ENCODE data around the gene TMEM101.
"Not testable (repeated sequence)": the region's sequence is repeated elsewhere in the genome, so short reads cannot be mapped to it uniquely, and the experiment has no call there.

Gene TMEM101

DNA sequence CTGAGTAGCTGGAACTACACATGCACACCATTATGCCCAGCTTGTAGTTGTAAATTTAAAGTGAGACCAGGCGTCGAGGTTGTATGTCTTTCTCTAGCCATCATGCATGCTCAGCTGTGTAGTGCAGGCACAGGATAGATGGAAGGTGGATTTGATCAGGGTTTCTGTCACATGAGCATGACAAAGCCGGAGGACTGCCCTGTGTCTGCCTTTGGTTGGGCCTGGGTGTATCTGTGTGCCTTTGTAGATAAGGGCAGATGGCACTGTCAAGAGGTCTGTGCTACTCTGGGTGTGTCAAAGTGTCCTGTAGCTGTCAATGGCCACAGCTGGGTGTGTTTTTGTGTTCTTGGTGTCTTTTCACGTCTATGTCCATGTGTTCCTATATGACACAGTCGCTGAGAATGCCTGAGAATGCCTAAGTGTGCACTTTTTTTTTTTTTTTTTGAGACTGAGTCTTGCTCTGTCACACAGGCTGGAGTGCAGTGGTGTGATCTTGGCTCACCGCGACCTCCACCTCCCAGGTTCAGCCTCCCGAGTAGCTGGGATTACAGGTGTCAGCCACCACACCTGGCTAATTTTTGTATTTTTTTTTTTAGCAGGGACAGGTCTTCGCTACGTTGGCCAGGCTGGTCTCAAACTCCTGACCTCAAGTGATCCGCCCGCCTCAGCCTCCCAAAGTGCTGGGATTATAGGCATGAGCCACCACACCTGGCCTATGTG lies 14.5 kb downstream of the TMEM101 start:
- no peak for DNase-seq (ENCODE audit: low read depth)

DNA sequence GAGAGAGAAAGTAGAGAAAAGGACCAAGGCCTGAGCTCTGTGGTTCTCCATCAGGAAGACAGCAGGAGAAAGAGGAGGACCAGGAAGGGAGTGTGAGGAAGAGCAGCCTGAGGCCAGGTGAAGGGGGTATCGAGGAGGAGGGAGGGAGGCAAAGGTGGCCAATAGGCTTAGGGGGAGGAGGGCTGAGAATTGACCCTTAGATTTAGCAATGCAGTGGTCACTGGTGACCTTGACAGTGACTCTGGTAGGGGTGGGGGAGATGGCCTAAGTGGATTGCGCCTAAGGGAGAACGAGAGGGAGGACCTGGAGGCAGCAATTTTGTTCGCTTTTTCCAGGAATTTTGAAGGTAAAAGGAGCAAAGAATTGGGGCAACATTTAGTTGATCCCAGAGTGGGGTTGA lies 15.7 kb downstream of the TMEM101 start:
- no peak for DNase-seq (ENCODE audit: low read depth)

DNA sequence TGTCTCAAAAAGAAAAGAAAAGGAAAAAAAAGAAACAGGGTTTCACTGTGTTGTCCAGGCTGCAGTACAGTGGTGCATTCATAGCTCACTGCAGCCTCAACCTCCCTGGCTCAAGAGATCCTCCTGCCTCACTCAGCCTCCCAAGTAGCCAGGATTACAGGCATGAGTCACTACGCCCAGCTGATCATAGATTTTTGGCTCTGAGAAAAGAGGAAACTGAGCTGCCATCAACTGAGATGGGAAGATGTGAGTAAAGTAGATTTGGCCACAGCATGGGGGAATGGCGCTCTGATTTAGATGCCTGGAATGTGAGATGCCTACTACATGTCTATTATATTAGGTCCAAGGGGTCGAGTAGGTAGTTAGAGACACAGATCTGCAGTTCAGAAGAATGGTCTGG lies 16.2 kb downstream of the TMEM101 start:
- DNase-seq (ENCODE audit: low read depth), result no peak

DNA sequence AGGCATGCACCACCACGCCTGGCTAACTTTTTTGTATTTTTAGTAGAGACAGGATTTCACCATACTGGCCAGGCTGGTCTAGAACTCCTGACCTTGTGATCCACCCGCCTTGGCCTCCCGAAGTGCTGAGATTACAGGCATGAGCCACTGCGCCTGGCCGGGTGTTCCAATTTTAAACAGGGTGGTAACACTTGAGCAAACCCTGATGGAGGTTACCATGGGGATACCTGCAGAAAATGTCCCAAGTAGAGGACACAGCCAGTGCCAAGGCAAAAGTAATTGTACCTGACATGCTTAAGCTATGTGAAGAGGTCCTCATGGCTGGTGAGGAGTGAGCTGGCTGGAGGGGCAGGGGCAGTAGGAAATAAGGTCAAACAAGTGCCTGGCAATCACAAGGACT lies 17.6 kb downstream of the TMEM101 start:
- DNase-seq (ENCODE audit: low read depth), result not testable (repeated sequence)

DNA sequence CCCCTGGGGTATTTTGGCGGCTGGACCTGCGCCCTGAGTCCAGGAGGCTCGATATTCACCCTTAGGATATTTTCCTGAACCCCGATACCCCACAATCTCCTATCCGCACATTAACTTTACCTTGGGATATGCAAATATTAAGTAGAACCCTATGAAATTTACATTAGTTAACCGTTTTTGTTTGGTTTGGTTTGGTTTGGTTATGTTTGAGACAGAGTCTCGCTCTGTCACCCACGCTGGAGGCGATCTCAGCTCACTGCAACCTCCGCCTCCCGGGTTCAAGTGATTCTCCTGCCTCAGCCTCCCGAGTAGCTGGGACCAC lies 19.7 kb downstream of the TMEM101 start:
- DNase-seq (ENCODE audit: low read depth), result no peak

DNA sequence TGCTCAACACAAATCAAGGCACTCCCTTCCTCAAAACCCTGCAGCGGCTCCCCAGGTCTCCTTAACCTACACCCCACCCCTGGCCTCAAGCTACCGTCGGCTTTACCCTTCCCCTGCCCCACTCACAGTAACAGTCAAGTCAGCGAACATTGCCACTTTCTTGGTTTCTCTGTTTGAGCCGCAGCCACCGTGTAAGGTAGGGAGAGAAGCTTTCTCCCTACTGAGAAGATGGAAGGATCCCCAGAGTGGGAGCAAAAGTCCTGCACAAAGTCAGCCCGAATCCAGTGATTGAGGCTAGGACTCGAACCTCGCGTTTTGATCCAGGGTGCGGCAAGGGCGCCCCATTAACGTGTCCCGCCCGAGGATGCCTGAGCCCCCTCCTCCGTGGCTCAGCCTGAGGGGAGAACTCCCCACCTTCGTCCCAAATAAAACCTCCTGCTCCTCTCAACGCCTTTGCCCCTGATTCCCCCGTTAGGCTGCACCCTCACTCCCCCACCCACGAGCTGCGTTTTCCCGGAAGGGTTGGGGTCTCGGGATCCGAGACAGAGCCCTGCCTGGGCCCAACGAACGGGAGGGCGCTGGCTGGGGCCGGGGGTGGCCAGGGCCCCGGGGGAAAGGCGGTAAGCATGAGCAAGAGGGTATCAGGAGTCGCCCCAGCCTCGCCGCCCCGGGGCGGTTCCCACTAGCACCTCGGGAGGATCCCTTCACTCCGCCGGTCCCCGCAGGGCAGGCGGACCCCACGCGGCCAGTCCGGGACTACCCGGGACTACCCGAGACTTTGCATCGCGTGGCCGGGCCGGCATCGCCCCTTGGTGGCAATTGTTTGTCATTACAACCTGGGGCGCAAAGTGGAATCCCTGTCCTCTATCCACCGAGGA lies 20.3 kb downstream of the TMEM101 start:
- DNase-seq (ENCODE audit: low read depth), result no peak

DNA sequence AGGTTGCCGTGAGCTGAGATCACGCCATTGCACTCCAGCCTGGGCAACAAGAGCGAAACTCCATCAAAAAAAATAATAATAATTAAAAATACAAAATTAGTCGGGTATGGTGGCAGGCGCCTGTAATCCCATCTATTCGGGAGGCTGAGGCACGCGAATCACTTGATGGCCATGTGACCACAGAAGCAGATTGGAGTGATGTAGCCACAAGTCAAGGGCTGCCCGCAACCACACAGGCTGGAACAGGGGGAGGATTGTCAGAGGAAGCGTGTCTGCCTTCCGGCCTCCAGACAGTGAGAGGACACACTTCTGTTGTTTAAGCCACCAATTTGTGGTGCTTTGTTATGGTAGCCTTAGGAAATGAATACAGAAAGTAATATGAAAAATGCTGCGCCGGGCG lies 22.1 kb downstream of the TMEM101 start:
- no peak for DNase-seq (ENCODE audit: low read depth)

DNA sequence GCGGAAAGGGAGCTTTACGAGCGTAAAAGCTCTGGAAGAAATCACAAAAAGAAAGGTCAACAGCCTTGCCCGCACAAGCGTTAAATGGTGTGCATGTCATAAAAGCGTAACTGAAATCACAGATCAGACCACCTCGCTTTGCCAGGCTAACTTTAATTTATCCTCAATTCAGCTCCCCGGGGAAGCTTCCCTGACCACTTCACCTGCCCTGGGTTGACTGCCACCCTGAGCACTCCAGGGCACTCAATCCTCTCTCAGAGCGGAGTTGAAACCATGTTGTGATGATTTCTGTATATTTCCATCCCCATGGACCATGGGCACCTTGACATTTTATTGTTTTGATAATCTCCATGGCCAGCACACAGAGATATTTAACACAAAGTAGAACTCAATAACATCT lies 26.5 kb downstream of the TMEM101 start:
- DNase-seq (ENCODE audit: low read depth), result no peak

DNA sequence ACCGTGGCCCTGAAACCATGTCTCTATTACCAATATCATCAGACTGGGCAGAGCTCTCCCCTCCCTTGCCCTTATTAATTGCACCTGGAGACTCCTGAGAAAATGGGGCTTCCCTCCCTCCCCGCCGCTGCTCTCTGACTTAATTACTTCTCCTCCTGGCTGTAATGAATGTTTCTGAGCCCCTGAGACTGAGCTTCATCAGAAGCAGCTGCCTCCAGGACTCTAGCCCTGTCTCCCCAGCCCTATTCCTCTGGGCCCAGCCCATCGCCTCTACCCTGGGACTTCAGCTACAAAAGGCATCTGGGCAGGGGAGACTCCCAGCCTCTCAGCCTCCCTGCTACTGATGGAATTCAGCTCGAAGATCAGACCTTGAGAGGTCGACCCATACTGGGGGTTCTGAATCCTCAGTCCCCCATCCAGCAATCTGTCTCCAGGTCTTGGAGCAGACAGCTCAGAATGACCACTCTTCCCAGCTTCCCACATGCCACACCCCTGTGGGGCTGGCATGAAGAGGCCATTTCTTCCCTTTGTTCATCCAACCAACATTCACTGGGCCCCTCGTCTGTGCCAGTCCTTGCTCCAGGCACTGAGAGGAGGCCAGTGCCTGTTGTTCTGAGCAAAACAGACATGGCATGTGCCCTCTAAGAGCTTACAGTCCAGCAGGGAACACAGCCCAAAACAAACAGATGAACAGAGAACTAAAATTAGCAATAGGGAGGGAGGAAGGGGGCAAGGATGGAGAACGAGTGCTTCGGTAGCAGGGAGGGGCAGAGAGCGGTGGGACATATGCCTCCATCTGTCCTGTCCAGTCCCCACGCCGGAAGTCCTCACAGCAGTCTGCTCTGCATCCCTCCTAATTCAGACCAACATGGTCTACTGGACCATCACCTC lies 27.4 kb downstream of the TMEM101 start:
- no peak for DNase-seq (ENCODE audit: low read depth)

DNA sequence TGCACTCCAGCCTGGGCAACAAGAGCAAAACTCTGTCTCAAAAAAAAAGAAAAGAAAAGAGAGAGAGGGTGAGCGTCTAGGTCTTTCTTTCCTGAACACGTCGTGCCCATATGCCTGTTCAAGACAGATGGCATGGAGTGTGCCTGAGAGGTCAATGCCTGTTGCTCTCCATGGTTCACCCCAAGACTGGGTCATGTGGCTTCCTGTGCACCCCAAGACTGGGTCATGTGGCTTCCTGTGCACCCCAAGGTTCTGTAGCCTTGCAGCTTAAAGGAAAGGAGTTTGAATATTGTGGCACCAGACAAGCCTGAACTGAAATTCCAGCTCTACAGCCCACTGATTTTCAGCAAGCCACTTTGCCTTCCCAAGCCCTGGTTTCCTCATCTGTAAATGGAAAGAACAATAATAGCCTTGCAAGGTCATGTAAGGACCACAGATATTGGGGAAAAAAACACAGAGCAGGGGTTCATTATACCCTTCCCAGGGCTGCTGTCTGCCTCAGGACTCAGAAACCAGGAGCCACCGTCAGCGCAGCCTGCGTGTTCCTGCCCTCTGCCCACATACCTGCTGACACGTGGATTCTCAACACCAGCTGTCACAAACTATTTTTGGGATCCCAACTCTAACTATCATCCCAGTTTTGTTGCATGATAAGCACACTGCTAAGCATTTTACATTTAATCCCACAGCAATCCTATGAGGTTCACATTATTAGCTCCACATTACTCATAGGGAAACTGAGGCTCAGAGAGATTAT lies 28.4 kb downstream of the TMEM101 start:
- no peak for DNase-seq (ENCODE audit: low read depth)

DNA sequence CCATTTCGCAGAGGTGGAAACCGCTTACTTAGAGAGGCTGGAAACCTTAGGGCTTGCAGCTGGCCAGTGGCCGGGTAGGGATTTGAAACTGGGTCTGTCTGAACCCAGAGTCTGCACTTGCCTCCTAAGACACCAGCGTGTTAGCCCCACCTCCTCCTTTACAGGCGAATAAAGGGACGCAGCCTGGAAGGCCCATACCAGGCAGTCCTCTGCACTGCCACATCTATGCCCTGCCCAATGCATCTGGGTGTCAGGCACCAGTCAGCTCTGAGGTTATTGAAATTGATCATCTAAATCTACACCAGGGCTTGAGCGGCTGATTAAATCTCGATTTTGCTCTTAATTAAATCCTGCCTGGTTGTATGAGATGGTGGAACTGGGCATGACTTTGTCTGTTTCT lies 30.2 kb downstream of the TMEM101 start:
- DNase-seq (ENCODE audit: low read depth), result no peak

DNA sequence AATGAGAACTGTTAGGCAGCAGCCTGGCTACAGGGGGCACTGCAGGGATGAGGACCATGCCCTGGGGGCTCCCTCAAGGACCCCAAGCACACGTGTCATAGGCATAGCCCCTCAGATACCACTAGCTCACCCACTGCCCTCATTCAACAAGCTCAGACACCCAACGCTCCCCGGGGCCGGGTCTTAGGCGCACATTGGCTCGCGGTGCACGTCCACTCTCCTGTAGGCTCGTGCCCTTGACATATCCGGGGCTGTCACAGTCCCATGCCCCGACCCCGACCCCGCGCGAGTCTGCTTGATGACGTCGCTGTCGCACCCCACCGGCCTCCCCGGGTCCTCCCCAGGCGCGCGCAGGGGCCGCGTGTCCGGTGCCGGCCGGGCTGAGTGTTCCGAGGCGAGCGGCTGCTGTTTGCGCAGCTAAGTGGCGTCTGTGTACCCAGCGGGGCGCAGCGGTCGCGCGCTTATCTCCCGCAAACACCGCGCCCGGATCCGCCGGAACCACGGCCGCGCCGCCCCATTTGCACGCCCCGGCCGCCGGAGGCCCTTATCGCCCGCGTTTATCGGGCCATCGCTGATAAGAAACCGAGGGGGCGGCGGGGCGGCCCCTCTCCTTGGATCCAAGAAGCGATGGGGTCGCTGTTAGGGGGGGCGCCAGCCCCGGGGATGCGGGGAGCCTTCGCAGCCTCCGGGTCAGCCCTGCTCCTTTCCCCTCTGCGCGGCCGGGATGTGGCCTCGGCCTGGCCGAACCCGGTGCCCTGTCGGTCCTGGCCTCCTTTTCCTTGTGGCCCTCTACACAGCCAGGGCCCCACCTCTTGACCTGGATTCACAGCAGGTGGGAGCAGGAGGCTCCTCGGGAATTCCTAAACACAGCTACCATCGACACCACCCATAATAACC lies 31.0 kb downstream of the TMEM101 start:
- no peak for DNase-seq (ENCODE audit: low read depth)

DNA sequence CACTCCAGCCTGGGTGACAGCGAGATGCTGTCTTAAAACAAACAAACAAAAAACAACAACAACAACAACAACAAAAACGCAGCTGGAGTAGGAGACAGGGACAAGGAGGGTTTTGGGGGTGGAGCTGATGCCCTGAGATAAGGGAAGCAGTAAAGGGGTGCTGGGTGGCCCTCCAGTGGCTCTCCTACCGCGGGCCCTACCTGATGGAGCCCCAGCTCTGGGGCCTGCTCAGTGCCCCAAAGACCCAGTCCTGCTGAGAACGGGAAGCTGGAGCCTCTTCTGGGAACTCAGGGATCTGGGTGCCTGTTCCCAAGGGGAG lies 31.6 kb downstream of the TMEM101 start:
- DNase-seq (ENCODE audit: low read depth), result no peak

DNA sequence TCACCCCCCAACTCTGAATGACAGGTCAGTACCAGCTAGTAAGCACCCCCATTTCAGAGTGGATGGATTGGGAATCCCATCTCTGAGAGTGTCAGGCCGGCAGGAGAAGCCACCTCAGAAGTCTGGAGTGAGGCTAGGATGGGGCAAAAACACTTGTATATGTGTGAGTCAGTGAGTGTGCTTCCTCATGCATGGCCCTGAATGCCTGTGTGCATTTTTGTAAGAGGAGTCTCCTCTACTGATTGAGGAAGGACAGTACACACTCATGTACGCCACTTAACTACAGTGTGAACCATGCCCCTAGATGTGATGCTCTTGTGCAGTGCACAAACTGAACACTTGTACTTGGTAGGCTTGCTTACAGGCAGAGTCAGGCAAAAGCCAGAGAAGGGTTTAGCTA lies 32.6 kb downstream of the TMEM101 start:
- no peak for DNase-seq (ENCODE audit: low read depth)

DNA sequence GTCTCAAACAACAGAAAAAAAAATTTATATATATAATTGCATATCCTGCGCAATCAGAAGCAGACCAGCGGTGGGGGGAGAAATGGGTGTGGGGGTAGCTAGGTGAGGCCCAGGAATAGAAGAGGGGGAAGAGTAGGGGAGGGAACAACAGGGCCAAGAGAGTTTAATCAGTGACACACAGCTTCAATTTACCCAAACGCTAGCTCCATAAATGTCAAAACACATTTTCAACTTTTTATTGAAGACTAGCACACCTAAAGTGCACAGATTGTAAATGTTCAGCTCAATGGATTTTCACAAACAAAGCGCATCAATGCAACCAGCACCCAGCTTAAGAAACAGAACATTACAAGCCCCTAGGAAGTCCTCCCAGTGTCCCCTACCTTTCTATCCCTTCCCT lies 35.1 kb downstream of the TMEM101 start:
- DNase-seq (ENCODE audit: low read depth), result no peak

DNA sequence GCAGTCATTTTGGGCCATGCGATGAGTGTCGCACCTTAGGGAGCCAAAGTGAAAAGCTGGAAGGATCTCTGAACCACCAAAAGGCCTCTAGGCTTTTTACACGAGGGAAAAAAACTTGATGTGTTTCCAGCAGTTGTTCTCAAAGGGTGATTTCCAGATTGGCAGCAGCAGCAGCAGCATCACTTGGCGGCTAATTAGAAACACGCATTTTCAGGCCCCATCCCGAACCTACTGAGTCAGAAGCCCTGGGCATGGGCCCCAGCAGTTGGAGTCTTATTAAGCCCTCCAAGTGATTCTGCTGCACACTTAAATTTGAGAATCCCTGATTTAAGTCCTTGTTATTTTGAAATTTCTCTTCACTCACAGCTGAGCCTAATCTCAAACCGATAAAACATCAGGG lies 35.8 kb downstream of the TMEM101 start:
- DNase-seq (ENCODE audit: low read depth), result no peak

DNA sequence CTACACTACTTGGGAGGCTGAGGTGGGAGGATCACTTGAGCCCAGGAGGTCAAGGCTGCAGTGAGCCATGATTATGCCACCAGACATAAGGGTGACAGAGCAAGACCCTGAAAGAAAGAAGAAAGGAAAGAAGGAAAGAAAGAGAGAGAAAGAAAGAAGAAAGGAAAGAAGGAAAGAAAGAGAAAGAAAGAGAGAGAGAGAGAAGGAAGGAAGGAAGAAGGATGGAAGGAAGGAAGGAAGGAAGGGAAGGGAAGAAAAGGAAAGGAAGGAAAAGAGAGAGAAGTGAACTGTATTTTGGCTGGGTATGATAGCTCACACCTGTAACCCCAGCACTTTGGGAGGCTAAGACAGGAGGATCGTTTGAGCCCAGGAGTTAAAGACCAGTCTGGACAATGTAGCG lies 36.7 kb downstream of the TMEM101 start:
- no peak for DNase-seq (ENCODE audit: low read depth)

DNA sequence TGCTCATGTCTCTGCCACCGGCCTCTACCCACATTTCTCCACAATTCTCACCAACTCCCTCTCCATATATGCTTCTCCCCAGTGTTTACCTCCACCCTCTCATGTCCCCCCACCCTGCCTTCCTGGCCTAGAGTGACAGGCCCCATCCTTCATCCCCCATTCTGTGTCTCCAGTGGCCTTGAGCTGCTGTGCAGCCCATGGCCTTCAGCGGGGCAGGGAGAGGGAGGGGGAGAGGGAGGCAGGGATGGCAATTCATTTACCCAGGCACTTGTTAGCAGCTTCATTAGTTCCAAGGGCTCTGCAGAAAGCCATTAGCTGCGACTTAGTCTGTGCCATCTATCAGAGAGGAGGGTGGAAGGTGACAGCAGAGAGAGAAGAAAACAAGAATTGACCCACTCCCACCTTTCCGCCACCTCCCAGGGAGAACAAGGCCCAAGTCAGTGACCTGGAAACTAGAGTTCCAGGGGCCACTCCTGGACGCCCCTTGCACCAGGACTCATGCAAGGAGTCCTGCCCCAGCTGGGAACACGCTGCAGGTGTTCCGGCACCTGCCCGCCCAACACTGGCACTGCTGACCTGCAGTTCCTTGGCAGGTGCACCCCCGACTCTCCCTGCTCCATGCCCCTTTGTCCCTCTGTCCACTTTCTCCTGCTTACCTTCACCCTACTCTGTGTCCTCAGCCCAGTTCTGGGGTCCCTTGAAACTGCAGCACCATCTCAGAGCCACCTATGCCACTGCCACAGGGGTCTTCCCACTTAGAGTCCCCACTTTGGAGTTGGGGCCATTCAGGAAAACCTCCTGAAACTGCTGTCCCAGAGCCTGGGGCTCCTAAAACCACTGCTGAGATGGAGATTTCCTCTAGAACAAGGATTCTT lies 37.6 kb downstream of the TMEM101 start:
- no peak for DNase-seq (ENCODE audit: low read depth)

DNA sequence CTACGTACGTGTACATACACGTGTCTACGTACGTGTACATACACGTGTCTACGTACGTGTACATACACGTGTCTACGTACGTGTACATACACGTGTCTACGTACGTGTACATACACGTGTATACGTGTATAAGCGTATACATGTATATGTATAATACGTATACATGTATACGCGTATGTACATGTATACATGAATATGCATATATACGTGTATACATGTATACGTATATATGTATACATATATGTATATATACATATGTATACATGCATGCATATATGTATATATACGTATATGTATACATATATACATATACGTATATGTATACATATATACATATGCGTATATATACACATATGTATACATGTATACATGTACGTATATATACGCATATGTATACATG lies 38.9 kb downstream of the TMEM101 start:
- no peak for DNase-seq (ENCODE audit: low read depth)

All from CMK (cell line).